Measurements from ENCODE around the gene AKT2.

DNA sequence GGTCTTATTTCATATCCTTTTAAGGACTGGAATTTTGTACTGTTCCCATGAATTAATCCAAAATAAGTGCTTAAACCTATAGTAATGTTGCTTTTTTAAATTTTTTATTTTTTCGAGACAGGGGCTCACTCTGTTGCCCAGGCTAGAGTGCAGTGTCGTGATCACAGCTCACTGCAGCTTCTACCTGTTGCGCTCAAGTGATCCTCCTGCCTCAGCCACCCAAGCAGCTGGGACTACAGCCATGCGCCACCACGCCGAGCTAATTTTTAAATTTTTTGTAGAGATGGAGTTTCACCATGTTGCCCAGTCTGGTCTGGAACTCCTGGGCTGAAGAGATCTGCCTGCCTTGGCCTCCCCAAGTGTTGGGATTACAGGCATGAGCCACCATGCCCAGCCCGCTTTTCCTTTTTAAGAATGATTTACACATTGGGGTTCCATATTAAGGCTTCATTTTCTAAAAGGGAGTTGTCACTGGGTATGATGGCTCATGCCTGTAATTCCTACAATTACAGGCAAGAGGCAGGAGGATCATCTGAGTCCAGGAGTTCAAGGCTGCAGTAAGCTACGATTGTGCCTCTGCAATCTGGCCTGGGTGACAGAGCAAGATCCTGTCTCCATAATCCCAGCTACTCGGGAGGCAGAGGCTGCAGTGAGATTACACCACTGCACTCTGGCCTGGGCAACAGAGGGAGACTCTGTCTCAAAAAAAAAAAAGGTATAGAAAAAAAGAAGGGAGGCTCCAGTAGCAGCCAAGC, 28.3 kb upstream of the AKT2 start:
- TF ChIP-seq, protein P1, sequence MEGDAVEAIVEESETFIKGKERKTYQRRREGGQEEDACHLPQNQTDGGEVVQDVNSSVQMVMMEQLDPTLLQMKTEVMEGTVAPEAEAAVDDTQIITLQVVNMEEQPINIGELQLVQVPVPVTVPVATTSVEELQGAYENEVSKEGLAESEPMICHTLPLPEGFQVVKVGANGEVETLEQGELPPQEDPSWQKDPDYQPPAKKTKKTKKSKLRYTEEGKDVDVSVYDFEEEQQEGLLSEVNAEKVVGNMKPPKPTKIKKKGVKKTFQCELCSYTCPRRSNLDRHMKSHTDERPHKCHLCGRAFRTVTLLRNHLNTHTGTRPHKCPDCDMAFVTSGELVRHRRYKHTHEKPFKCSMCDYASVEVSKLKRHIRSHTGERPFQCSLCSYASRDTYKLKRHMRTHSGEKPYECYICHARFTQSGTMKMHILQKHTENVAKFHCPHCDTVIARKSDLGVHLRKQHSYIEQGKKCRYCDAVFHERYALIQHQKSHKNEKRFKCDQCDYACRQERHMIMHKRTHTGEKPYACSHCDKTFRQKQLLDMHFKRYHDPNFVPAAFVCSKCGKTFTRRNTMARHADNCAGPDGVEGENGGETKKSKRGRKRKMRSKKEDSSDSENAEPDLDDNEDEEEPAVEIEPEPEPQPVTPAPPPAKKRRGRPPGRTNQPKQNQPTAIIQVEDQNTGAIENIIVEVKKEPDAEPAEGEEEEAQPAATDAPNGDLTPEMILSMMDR (IDR thresholded peaks at IDR 0.05; ENCODE audit: low read depth, low read length) = no peak
- TF ChIP-seq EZH2phosphoT487 (IDR thresholded peaks at IDR 0.05; ENCODE audit: low read depth) = no peak
